Stimulated activated CD4-positive, alpha-beta T cell treated with anti-CD3 and anti-CD28 coated beads, Interleukin-15, amount 100 ng/mL, for 1 hour (primary cell): ENCODE results near the gene NCAM2.

Experiments used
- DNase-seq, 2 donors: peaks; one replicate each; pipeline ENCODE4 v3.0.0-alpha.2; 2020; ENCODE audit warnings: low read depth in 1 of 2, low spot score in 1 of 2

Gene NCAM2

DNA sequence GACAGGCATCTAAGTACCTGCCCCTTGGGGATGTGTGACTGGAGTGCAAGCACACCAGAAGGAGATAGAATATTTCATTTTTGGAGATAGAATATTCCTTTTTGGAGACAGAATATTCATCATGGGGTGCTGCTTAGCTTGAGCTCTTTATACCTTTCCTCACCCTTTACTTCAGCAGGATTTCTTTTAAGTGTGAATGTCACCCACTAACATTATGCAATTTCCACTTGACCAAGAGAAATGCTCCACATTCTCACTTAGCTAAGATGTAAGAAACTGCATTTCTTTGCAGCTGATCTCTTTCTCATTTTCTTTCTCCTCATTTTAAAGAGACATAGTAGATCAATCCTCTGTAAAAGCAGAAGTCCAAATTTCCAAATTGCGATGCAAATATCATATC is 436.7 kb downstream of the NCAM2 start:
- no peak for DNase-seq

DNA sequence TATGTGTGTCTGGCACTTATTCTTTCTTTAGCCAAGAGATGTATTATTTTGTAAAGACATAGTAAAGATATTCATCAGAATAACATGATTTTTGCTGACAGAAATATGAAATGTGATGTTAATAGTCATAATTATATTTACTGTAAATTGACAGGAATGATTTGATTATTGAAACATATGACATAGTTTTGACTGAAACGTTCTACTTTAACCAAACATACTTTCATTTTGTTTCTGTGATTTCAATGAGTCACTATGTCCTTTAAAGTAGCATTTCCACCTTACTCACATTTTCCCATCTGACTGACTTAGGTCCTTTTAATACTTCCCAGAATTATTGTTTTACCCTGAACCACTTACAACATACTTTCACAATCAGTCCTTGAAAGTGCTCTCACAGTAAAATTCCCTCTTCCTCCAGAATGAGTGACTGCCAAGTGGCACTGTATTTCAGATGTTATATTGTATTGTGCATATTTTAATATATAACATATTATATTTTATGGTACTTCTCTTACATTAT is 437.9 kb downstream of the NCAM2 start:
- no peak for DNase-seq

DNA sequence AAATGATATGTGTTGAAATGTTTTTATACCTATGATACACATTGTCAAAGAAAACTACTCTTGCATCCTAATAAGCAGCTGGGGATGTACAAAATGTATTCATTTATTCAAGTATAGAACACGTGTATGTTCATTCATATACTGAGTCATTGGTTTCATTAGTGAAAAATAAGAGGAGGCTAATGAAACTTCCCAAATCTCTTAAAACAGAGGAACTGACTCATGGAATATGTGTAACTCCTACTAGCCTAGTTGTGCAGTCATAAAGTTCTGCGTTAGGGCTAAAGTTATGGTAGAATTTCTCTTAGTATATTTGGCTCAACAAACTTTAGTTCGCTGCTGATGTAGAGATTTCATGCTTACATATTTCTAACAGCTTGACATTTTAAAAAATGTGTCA is 441.6 kb downstream of the NCAM2 start:
- no peak for DNase-seq

DNA sequence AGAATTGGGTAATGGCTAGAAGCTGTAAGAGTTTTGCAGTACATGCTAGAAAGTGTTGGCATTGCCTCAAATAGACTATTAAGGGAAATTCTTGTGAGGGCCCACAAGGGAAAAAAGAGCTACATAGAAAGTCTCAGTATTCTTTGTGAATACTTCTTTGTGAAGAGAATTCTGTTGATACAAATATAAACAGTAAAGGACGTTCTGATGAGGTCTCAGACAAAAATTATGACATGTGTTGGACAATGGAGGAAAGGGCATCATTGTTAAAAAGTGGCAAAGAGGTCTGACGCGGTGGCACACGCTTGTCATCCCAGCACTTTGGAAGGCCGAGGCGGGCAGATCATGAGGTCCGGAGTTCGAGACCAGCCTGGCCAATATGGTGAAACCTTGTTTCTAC is 458.9 kb downstream of the NCAM2 start:
- no peak for DNase-seq

DNA sequence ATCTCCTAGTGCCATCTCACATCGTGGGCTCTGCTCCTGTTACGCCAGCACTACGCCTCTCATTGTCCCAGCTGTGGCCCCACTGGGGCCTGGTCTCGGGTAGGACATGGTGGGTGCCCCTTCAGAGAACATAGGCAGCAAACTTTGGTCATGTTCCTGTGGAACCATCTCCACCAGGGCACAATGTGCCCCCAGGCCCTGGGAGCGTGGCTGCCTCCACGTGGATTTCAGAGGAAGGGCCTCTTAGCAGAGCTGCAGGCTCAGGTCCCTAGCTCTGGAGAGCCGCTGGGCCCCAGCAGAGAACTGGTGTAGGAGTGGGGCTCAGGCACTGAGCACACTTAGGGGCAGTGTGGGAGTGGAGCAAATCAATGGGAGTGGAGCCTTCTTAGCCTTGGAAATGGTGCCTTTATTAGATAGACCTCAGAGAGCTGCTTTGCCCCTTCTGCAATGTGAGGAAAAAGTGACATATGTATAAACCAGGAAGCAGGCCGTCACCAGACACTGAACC is 460.0 kb downstream of the NCAM2 start:
- DNase-seq, result no peak

DNA sequence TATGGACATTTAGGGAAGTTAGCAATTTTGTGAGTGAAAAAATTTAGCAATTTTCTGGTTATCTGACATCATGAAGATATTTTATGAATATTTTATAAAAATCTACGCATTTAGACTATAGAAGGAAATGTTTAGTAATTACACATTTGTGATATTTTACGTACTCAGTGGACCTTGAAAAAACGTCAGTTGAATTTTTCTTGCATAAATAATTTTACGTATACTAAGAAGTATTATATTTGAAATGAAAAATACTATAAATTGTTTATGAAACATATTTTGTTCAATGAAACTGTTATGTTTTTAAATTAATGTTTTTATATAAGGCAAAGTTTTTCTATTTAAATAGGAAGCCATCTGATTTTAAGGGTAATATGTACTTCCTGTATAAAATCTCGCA is 462.8 kb downstream of the NCAM2 start:
- no peak for DNase-seq

DNA sequence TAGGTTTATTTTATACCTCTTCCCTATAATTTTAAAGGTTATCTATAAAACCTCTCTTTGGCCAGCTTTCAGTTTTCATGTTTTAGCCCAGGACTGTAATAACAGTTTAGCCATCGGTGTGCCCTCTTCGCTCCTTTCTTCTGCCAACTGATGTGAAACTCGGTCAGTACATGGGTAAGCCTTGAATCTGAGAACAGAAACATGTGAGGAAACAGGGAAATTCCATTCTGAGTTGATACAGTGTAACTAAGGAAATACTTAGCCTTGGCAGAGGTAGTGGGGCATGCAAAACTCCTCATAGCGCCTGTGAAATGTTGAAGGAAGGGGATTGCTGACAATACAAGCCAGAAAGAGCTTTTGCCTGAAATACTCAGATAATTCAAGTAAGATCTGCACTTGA is 465.2 kb downstream of the NCAM2 start:
- no peak for DNase-seq

DNA sequence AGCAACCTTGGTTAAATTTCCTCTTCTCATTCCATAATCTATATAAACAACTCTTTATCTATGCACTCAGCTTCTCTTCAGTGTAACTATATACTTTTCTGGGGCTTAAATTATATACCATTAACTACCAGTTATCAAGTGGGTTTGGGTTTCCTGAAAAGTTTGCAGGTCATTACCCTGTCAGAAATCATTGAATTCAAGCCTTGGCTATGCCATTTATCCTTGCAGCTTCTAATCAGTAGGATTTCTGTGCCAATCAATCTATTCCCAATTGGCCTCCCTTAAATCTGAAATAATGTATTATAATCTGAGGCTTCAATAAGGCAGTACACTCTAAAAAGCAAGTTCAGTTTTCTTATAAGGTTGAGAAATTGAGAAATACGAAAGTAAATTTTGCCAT is 466.5 kb downstream of the NCAM2 start:
- no peak for DNase-seq

DNA sequence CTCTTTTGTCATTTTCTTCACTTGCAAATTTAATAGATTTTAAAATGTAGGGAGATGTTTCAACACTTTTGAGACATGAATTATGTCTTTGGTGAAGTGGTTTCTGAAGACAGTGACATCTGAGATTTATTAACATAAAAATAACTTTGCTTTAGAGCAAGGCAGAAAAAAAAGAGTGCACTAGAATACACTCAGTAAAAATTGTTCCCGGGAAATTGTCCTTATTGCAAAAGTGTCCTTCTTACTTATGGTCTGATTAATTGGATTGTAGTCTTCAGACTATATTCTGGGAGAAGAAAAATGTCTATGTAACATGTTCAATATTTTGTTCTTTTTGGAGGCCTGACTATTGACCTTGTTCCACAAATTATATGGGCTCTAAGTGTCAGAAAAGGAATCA is 468.5 kb downstream of the NCAM2 start:
- DNase-seq, result no peak

DNA sequence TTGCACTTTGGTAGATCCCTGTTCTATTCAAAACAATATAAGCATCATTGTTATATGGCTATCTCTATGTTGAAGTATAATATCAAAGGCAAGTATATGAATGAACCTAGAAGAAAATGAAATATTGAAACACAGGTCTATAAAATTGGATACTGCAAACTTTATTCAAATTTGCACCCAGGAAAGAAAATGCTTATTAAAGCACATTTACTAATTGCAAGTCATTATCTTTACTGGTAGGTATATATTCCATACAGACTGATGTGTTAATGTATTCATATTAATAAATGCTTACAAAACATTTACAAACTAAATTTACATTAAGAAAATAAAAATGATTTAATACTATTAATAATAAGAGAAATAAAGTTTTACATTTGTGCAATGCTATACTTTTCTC is 469.8 kb downstream of the NCAM2 start:
- DNase-seq, result no peak

DNA sequence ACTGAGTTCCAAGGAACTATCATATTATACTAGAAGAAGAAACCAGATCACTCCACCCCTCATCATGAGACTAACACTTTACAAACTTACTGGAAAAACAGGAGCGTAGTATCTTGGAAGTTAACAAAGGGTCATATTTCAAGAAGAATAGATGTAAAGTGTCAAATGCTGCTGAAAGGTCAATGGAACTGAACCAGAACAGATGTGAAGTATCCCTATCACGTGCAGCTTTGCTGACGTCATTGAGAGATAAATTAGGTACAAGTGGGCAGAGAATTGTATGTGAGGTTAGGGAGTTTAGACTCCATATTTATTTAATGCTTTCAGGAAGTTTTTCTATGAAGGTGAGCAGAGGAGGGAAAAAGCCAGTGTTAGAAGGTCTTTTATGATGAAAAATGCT is 483.0 kb downstream of the NCAM2 start:
- DNase-seq, result no peak

DNA sequence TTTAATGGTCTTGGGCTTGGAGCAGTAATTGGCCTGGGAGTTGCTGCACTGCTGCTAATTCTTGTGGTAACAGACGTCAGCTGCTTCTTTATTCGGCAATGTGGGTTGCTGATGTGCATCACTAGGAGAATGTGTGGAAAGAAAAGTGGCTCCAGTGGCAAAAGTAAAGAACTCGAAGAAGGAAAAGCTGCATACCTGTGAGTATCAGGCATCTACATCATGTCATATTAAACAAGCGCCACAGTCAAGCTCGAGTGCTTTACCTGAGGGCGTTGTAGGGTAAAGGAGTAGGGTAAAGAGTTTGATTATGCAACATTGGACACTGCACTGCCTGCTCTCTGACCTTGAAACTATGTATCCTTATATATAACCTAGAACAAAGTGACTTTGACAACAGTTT is 510.6 kb downstream of the NCAM2 start:
- DNase-seq, result no peak

DNA sequence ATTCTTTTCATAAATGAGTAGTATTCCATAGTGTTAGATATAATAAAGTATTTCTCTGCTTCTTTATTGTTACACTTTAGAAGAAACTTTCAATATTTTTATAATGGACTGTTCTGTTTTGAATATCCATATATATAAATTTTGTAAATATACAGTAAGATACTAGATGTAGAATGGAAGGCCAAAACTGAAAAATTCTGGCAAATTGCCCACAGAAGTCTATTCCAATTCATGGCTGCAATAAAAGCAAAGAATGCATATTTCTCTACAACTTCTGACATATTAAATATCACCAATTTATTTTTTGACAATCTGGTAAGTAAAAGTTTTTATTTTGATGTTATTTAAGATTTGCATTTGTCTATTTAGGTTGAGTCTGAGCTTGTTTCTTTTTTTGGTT is 532.5 kb downstream of the NCAM2 start:
- no peak for DNase-seq

DNA sequence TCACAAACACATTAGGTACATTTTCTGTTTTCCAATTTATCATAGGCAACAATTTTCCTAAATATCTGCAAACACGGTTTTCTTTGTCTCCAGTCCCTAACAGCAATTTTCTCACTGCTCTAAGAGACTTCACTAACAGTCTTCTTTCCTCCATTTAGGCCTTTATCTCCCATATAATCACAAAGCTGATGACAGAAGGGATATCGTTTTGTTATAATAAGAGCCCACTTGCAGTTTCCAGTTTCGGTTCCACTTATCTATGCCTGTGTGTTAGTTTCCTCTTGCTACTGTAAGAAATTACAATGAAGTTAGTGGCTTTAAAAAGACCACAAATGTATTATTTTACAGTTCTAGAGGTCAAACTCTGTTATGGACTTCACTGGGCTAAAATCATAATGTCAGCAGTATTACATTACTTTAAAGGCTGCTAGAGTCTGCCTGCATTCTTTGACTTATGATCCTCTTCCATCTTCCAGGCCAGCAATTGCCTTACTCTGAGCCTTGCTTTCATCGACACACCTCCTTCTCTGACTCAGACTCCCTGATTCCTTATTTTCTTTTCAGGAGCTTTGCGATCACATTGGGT is 549.3 kb downstream of the NCAM2 start:
- no peak for DNase-seq

DNA sequence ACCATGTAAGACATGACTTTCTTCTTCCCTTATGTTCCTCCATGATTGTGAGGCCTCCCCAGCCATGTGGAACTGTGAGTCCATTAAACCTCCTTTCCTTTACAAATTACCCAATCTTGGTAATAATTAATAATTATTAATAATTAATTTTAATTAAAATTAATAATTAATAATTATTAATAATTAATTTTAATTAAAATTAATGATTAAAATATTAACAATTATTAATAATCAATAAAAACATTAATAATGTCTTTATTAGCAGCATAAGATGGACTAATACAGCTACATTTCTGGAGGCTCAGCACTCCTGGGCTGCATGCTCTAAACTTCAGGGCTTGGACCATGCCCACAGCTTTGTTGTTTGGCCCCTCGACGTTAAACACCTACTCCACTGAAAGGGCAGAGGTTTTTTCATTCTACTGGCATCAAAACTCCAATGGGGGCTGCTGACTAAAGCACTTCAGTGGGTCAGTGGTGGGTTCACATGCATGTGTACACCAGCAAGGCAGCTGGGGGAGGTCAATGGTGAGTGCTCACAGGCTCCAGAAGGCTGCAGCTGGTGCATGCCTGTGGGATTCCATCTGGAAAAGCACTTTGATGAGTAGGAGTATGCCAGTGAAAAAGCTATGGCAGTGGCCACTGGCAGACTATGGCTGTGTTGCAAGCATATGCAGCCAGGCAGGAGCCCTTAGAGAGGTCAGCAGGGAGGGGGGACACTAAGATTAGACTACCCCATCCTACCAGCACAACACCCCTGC is 561.3 kb downstream of the NCAM2 start:
- DNase-seq, result no peak
